Caco-2 (cell line): ENCODE measurements around the gene KRTAP29-1. TPM values are rescaled to one million over a fixed set of nuclear protein-coding genes. Genes with fewer than 3 reads are reported as not detected.

Experiments used
- BruUV-seq: library from RNA; stranded (reverse); fragments of 400-500 nt; replicated peaks from 2 replicates; lab custom pipeline; 2021; lab: Mats Ljungman, UMichigan
- CTCF ChIA-PET: fragments of 300-600 bp; sonication (Branson Sonifier 250); formaldehyde crosslinking; loops from one replicate; lab custom pipeline; 2022; ENCODE audit warnings: antibody characterized with exemption; lab: Charles Lee
- POLR2A ChIA-PET: fragments of 300-600 bp; sonication (Branson Sonifier 250); formaldehyde crosslinking; loops from one replicate; lab custom pipeline; 2022; ENCODE audit warnings: antibody characterized with exemption; lab: Charles Lee
- DNase-seq, 2 experiments: peaks; one replicate each; pipeline versions ENCODE4 v3.0.0 to v3.0.0-alpha.2; 2020 to 2022
- H3K27me3 ChIP-seq: replicated peaks from 2 replicates; pipeline ENCODE4 v1.6.0; 2011; ENCODE audit warnings: low read length; ENCODE audit not compliant: control insufficient read depth, insufficient read depth
- H3K36me3 ChIP-seq: 2 replicates; pipeline ENCODE4 v1.5.1; 2011; ENCODE audit warnings: low read length; ENCODE audit not compliant: control insufficient read depth, insufficient read depth
- H3K4me1 ChIP-seq: fragments of 250-450 bp; sonication (Bioruptor Pico); 2 replicates; pipeline ENCODE4 v1.5.1; 2020; ENCODE audit warnings: mild to moderate bottlenecking
- H3K4me3 ChIP-seq: 2 replicates; pipeline ENCODE4 v1.5.1; 2011; ENCODE audit warnings: low read depth, mild to moderate bottlenecking, control low read depth, low read length
- H3K9me3 ChIP-seq: fragments of 250-450 bp; sonication (Bioruptor Pico); 2 replicates; pipeline ENCODE4 v1.5.1; 2020; ENCODE audit warnings: mild to moderate bottlenecking, moderate library complexity
- H3K27ac Mint-ChIP-seq: one replicate; pipeline ENCODE4 v1.8.0; 2022; ENCODE audit warnings: mixed read lengths; ENCODE audit not compliant: unreplicated experiment
- H3K27me3 Mint-ChIP-seq: one replicate; pipeline ENCODE4 v1.8.0; 2022; ENCODE audit warnings: mixed read lengths; ENCODE audit not compliant: insufficient read depth, unreplicated experiment
- H3K36me3 Mint-ChIP-seq: one replicate; pipeline ENCODE4 v1.8.0; 2022; ENCODE audit warnings: mild to moderate bottlenecking, mixed read lengths; ENCODE audit not compliant: insufficient read depth, unreplicated experiment
- H3K4me1 Mint-ChIP-seq: one replicate; pipeline ENCODE4 v1.8.0; 2022; ENCODE audit warnings: low read depth, mixed read lengths; ENCODE audit not compliant: unreplicated experiment
- H3K4me3 Mint-ChIP-seq: one replicate; pipeline ENCODE4 v1.8.0; 2022; ENCODE audit warnings: mild to moderate bottlenecking, moderate library complexity, mixed read lengths; ENCODE audit not compliant: unreplicated experiment
- H3K9me3 Mint-ChIP-seq: one replicate; pipeline ENCODE4 v1.8.0; 2022; ENCODE audit warnings: mixed read lengths; ENCODE audit not compliant: unreplicated experiment
- CTCF ChIP-seq, 2 experiments: fragments of 200-600 bp in 1 of 2; IDR thresholded peaks; 1 replicate in 1 of 2; 2 replicates in 1 of 2; pipeline versions ENCODE4 v1.5.1 to v1.8.0; 2011 to 2022; ENCODE audit warnings: antibody characterized with exemption in 1 of 2, control low read depth in 1 of 2, inconsistent platforms in 1 of 2, low read depth in 1 of 2, low read length in 1 of 2, mild to moderate bottlenecking in 1 of 2, moderate library complexity in 1 of 2; ENCODE audit not compliant: insufficient read depth in 1 of 2, severe bottlenecking in 1 of 2, unreplicated experiment in 1 of 2
- intact Hi-C: fragments of 100-400 bp; cut with micrococcal nuclease; formaldehyde crosslinking; loops from one replicate; pipeline ENCODE4 v1.10.0; 2022; ENCODE audit not compliant: unreplicated experiment
- total RNA-seq: library from RNA; stranded (reverse); gene quantifications from 2 replicates; pipeline ENCODE4 v1.2.3, GENCODE V29; 2022

KRTAP29-1 gene
- total RNA-seq, 1 experiment from 2014 or later, result not detected

- CTCF ChIA-PET, result interaction anchor here (1.7 kb wide), 1 partner anchor 12 kb away, joined by 6 read pairs; no protein-coding TSS in a partner anchor
- Mint-ChIP-seq H3K27ac (no peak overlapping the region), H3K9me3 (no peaks in the 10 kb centered on the region), H3K27me3 (no peaks in the 10 kb centered on the region), H3K36me3 (no peaks in the 10 kb centered on the region), H3K4me1 (no peaks in the 10 kb centered on the region), H3K4me3 (no peak overlapping the region)
- TF ChIP-seq CTCF (IDR thresholded peaks at IDR 0.05; ENCODE audit: insufficient read depth in 1 of 2, low read depth in 1 of 2, low read length in 1 of 2, severe bottlenecking in 1 of 2, unreplicated experiment in 1 of 2), result no peak
- Histone ChIP-seq H3K36me3 (no peaks in the 10 kb centered on the region), H3K27me3 (no peaks in the 10 kb centered on the region), H3K9me3 (no peaks in the 10 kb centered on the region), H3K4me3 (no peak overlapping the region), H3K4me1 (no peaks in the 10 kb centered on the region)
- DNase-seq, result no peak
- BruUV-seq, result no TSS peak
- POLR2A ChIA-PET, result no interaction called here
- intact Hi-C loops, result no loop called here
Observed at GRCh38 chr17:41334385-41335305, 32.0 kb upstream of the KRTAP29-1 start.

- no peaks in the 10 kb centered on the region for H3K27me3 ChIP-seq
- Mint-ChIP-seq H3K4me1 (no peaks in the 10 kb centered on the region), H3K9me3 (no peaks in the 10 kb centered on the region), H3K36me3 (no peaks in the 10 kb centered on the region), H3K27me3 (no peaks in the 10 kb centered on the region), H3K27ac (no peak overlapping the region), H3K4me3 (no peak overlapping the region)
- H3K4me3 ChIP-seq, result no peak overlapping the region
- POLR2A ChIA-PET, result no interaction called here
- no peak for TF ChIP-seq CTCF (IDR thresholded peaks at IDR 0.05; ENCODE audit: insufficient read depth in 1 of 2, low read depth in 1 of 2, low read length in 1 of 2, severe bottlenecking in 1 of 2, unreplicated experiment in 1 of 2)
- H3K36me3 ChIP-seq, result no peaks in the 10 kb centered on the region
- no peaks in the 10 kb centered on the region for H3K4me1 ChIP-seq
- DNase-seq, result no peak
- intact Hi-C loops, result no loop called here
- no TSS peak for BruUV-seq
- no peaks in the 10 kb centered on the region for H3K9me3 ChIP-seq
- CTCF ChIA-PET, result interaction anchor here (1.7 kb wide), 1 partner anchor 11 kb away, joined by 6 read pairs; no protein-coding TSS in a partner anchor
Observed at GRCh38 chr17:41333836-41334235, 31.2 kb upstream of the KRTAP29-1 start.

GRCh38 chr17:41333098-41333497, 30.4 kb upstream of the KRTAP29-1 start:
- ChIA-PET CTCF (interaction anchor here (1.7 kb wide), 1 partner anchor 11 kb away, joined by 6 read pairs; no protein-coding TSS in a partner anchor), POLR2A (no interaction called here)
- no peak for DNase-seq
- Mint-ChIP-seq H3K4me1 (no peaks in the 10 kb centered on the region), H3K27ac (no peak overlapping the region), H3K9me3 (no peaks in the 10 kb centered on the region), H3K4me3 (no peak overlapping the region), H3K36me3 (no peaks in the 10 kb centered on the region), H3K27me3 (no peaks in the 10 kb centered on the region)
- Histone ChIP-seq H3K4me3 (no peak overlapping the region), H3K9me3 (no peaks in the 10 kb centered on the region), H3K36me3 (no peaks in the 10 kb centered on the region), H3K27me3 (no peaks in the 10 kb centered on the region), H3K4me1 (no peaks in the 10 kb centered on the region)
- intact Hi-C loops, result no loop called here
- BruUV-seq, result no TSS peak
- no peak for TF ChIP-seq CTCF (IDR thresholded peaks at IDR 0.05; ENCODE audit: insufficient read depth in 1 of 2, low read depth in 1 of 2, low read length in 1 of 2, severe bottlenecking in 1 of 2, unreplicated experiment in 1 of 2)
